Inflammatory macrophage (primary cell): Measurements from ENCODE around the gene KCNMA1.

Source experiments
- DNase-seq, 2 donors: peaks; one replicate each; pipeline ENCODE4 v3.0.0-alpha.2; 2020 to 2022

The KCNMA1 gene

GRCh38 chr10:77233466-77233865 is 404.1 kb downstream of the KCNMA1 start:
- DNase-seq, result no peak

GRCh38 chr10:77231884-77232610 is 405.6 kb downstream of the KCNMA1 start:
- no peak for DNase-seq

DNA sequence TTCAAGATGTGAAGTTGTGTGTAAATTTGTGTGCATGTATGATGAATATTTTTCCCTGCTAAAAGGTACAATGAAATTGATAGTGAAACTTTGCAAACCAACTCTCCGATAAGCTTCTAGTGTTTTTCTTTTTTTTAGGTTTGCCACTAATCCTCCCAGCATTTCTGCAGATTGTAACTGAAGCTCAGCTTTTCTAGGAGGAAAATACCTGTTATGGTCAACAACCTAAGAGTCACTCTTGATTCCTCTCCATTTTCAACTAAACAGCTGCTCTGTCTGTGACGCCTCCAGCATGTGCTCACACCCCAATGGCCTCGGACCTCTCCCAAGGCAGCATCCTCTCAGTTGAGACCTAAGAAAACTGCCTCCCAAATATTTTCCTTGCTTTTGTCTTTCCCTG is 406.2 kb downstream of the KCNMA1 start:
- DNase-seq, result no peak

- no peak for DNase-seq
Measured at GRCh38 chr10:77230194-77230593, 407.4 kb downstream of the KCNMA1 start.

GRCh38 chr10:77229704-77230103 is 407.9 kb downstream of the KCNMA1 start:
- no peak for DNase-seq

DNA sequence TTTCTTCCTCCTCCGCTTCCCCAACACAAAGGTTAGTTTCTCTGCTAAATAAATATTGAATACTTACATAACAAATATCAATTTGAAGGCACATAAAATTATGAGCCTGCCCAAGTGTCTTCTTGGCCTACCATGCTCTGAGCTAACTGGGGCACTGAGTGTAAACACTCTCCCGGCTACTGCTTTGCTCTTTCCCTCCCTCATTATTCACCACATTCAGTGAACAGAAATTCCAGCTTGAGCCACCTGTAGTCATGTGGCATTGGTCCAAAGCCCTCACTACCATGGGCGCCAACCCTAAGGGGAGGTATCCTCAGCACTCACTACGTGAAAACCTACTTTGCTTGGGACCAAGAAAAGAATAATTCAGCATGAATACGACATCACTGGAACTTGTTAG is 409.0 kb downstream of the KCNMA1 start:
- DNase-seq, result no peak

GRCh38 chr10:77226853-77227565 is 410.6 kb downstream of the KCNMA1 start:
- DNase-seq, result no peak

- DNase-seq, result no peak
Measured at GRCh38 chr10:77226452-77226851, 411.2 kb downstream of the KCNMA1 start.

- no peak for DNase-seq
Measured at GRCh38 chr10:77226020-77226419, 411.6 kb downstream of the KCNMA1 start.

DNA sequence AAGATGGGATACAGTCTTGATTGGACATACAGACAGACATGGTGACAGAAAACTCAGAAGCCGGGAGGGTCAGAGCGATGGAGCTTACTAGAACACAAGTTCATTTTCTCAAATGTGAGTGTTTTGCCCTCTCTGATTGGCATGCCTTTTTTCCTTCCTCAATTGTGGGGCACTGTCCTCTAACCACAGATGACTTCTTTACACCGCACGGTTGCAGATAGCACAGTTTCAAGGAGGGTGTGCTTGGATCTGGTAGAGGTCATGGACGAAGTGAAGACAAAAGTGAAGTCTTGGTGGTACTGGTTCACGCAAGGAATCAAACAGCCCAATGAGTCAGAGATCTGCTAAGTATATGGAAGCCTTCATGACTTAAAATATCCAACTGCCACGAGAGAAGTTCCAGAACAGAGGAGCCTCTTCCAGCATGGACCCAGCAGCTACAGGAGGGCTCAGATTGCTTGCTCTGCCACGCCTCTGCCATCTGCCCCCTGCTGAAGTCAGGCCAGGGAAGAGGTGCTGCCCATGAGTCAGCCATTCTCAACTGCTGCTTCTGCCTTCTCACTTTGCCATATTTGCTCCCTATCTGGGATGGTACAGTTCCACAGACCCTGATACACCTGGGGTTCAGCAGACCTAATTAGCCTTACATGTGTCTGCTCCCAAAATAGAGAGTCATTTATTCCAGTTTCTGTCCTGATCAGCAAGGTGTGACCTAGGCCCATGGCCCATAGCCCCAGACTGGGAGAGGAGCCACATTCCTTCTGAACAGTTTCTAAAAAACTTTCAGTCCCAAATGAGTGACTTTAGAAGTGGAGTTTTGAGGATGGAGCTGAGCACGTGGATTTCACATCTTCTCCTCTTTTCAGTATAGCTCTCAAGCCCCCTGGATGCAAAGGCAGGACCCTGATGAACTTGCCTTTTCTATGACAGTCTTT is 413.8 kb downstream of the KCNMA1 start:
- DNase-seq, result peak in 1 of 2 donors; percentile 24

DNA sequence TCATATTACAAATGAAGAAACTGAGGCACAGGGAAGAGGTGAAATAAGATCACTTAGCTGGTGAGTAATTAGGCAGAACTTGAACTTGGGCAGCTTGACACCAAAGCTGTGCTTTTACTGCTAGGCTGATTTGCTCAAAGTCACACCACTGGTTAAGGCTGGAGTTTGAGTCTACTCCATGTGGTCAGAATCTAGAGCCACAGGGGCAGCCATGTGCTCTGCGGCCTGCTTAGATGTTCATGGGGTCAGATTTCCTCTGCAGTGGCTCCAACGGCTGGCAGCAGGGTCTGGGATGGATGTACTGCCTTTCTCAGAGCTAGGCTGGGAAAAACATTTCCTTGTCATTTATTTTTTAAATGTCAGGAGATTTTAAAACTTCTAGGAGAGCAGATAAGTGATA is 417.5 kb downstream of the KCNMA1 start:
- no peak for DNase-seq

GRCh38 chr10:77219046-77219445 is 418.6 kb downstream of the KCNMA1 start:
- DNase-seq, result no peak

GRCh38 chr10:77214799-77215198 is 422.8 kb downstream of the KCNMA1 start:
- no peak for DNase-seq

GRCh38 chr10:77212632-77213031 is 425.0 kb downstream of the KCNMA1 start:
- DNase-seq, result no peak

DNA sequence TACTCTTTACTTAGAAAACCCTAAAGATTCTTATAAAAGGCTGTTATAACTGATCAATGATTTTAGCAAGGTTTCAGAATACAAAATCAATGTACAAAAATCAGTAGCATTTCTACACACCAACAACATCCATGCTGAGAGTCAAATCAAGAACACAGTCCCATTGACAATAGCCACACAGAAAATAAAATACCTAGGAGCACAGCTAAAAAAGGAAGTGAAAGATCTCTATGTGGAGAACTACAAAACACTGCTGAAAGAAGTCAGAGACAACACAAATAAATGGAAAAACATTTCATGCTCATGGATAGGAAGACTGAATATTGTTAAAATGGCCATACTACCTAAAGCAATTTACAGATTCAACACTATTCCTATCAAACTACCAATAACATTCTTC is 427.0 kb downstream of the KCNMA1 start:
- no peak for DNase-seq

DNA sequence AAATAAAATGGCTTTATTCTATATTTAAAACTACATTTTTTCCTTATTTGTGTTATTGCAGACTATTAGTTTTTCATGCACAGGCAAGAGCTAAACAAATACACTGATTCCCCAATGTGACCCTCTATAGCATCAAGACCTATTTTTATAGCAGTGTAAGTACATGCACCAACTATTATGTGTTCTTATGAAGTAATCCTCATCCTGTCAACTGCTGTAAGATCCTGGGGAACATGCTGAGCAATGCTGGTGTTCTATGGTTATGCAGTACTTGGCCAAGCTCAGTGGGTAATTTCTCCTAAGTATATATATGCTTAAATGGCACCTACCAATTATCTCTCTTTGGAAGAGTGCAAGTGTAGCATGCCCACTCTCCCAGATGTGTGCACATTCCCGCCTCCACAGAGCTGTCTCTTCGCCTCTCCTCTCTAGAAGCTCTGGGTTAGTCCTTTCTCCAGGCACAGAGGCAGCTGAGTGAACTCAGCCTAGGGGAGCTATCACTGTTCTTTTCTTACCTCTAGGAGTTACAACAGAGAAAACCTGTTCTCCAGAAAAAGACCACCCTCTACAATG is 428.8 kb downstream of the KCNMA1 start:
- DNase-seq, result no peak

GRCh38 chr10:77207828-77208185 is 429.8 kb downstream of the KCNMA1 start:
- no peak for DNase-seq

- DNase-seq, result no peak
Measured at GRCh38 chr10:77207182-77207827, 430.3 kb downstream of the KCNMA1 start.

- no peak for DNase-seq
Measured at GRCh38 chr10:77205135-77205534, 432.5 kb downstream of the KCNMA1 start.

DNA sequence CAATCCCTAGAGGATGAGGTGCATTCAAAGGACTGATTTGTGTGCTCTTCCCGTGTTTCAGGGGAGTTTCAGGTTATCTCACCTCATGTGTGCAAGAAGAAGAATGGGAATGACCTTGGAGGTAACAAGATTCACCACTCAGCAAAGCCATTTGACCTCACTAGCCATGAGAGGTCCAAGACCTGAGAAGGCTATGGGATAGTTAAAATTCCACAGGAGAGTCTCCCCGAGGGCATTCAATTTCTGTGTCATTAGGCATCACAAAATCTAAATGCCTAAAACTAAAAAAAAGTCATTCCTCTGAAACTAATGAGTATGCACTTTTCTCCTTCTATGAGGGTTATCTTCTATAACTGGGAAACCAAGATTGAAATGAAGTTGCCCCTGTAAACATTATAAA is 433.4 kb downstream of the KCNMA1 start:
- no peak for DNase-seq

DNA sequence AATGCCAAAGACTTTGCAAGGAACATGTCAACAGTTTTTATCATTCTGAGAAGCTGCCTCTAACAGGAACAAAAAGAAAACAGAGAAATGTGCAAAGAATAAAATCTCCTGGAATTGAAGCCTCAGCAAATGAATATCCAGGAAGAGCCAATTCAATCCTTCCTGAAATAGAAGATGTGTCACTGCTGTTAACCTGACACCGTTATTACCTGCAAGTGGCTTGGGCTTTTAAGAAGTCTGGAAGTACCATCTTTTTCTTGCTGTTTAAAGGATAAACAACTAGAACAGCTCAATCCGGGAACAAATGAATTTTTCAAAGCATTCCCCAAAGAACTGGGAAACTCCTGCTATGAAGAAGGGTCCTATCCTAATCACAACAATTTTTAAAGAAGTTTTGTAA is 434.8 kb downstream of the KCNMA1 start:
- DNase-seq, result no peak
